Measurements from ENCODE around the gene SLC35G3. TPM values are rescaled to one million over a fixed set of nuclear protein-coding genes. Genes with fewer than 3 reads are reported as not detected.

The SLC35G3 gene
- total RNA-seq, 4 donors from 2014 or later, result not detected

DNA sequence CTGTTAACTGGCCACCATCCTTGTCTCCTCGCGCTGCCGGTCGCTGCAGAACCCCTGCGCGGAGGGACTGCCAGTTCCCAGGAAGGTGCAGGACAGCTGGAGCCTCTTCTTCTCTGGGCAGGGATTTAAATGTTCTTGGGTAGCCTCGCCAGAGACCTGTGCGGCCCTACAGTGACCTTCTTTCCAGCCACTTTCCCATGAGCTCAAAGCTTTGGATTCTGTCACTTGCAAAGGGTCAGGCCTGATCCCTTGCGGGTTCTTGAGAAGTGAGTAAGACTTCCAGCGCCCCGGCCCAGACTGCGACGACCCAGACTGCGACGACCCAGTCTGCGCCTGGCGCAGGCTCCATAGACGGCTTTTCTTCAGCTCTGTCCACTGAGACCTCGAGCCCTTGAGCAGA, 47.3 kb upstream of the SLC35G3 start:
- peaks cover 15% of the 10 kb centered on the region for H3K27me3 ChIP-seq
- H3K4me1 ChIP-seq, result peaks cover 5 to 35% (median 12%) of the 10 kb centered on the region in 4 donors
- in situ Hi-C loops (cut with MboI; ENCODE audit: low pct_ligation_motif_present in 1 of 4, low pct_unique_long_range_greater_than_20kb in 1 of 4, low sequenced_read_pairs in 3 of 4) (no loop called here), intact Hi-C loops (cut with DNase I; ENCODE audit: low total_unique reads) (no loop called here)
- peak overlapping the region; percentile 92 to 96 (median 94) for H3K27ac ChIP-seq
- peak overlapping the region in 3 of 4 donors; percentile 46 to 73 (median 53) for H3K4me3 ChIP-seq
- WGBS, 2 donors (ENCODE audit: low coverage in 1 of 2), result 89 to 96% methylated on average over 12 to 19 of the region's 19 CpGs
- no peaks in the 10 kb centered on the region for H3K9me3 ChIP-seq
- TF ChIP-seq EP300 (IDR thresholded peaks at IDR 0.05; ENCODE audit: low read depth) (no peak), POLR2AphosphoS5 (IDR thresholded peaks at IDR 0.05) (no peak), POLR2A (IDR thresholded peaks at IDR 0.05) (no peak)
- TF ChIP-seq, protein P1, sequence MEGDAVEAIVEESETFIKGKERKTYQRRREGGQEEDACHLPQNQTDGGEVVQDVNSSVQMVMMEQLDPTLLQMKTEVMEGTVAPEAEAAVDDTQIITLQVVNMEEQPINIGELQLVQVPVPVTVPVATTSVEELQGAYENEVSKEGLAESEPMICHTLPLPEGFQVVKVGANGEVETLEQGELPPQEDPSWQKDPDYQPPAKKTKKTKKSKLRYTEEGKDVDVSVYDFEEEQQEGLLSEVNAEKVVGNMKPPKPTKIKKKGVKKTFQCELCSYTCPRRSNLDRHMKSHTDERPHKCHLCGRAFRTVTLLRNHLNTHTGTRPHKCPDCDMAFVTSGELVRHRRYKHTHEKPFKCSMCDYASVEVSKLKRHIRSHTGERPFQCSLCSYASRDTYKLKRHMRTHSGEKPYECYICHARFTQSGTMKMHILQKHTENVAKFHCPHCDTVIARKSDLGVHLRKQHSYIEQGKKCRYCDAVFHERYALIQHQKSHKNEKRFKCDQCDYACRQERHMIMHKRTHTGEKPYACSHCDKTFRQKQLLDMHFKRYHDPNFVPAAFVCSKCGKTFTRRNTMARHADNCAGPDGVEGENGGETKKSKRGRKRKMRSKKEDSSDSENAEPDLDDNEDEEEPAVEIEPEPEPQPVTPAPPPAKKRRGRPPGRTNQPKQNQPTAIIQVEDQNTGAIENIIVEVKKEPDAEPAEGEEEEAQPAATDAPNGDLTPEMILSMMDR (IDR thresholded peaks at IDR 0.05), result no peak
- H3K36me3 ChIP-seq, result no peaks in the 10 kb centered on the region
- DNase-seq, result no peak

DNA sequence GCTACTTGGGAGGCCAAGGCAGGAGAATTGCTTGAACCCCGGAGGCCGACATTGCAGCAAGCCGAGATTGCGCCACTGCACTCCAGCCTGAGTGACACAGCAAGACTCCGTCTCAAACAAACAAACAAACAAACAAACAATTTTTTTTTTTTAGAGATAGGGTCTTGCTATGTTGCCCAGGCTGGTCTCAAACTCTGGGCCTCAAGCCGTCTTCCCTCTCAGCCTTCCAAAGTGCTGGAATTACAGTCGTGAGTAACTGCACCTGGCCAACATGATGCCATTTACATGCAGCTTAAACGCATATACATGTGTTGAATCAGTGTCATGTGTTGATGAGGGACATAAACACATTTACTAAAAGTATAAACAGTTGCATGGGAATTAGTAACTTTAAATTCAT, 46.7 kb upstream of the SLC35G3 start:
- peaks cover 15% of the 10 kb centered on the region for H3K27me3 ChIP-seq
- no peaks in the 10 kb centered on the region for H3K9me3 ChIP-seq
- no peaks in the 10 kb centered on the region for H3K36me3 ChIP-seq
- in situ Hi-C loops (cut with MboI; ENCODE audit: low pct_ligation_motif_present in 1 of 4, low pct_unique_long_range_greater_than_20kb in 1 of 4, low sequenced_read_pairs in 3 of 4), result no loop called here
- peak overlapping the region in 1 of 4 donors; percentile 73 for H3K4me3 ChIP-seq
- WGBS, 2 donors (ENCODE audit: low coverage in 1 of 2), result 80 to 91% methylated on average over 1 to 8 of the region's 8 CpGs
- intact Hi-C loops (cut with DNase I; ENCODE audit: low total_unique reads), result no loop called here
- no peak for DNase-seq
- TF ChIP-seq EP300 (IDR thresholded peaks at IDR 0.05; ENCODE audit: low read depth) (no peak), POLR2AphosphoS5 (IDR thresholded peaks at IDR 0.05) (no peak), POLR2A (IDR thresholded peaks at IDR 0.05) (no peak)
- TF ChIP-seq, protein P1 (IDR thresholded peaks at IDR 0.05), result no peak
- peak overlapping the region in 2 of 4 donors; percentile 95 to 96 for H3K27ac ChIP-seq
- peaks cover 5 to 35% (median 12%) of the 10 kb centered on the region in 4 donors for H3K4me1 ChIP-seq

DNA sequence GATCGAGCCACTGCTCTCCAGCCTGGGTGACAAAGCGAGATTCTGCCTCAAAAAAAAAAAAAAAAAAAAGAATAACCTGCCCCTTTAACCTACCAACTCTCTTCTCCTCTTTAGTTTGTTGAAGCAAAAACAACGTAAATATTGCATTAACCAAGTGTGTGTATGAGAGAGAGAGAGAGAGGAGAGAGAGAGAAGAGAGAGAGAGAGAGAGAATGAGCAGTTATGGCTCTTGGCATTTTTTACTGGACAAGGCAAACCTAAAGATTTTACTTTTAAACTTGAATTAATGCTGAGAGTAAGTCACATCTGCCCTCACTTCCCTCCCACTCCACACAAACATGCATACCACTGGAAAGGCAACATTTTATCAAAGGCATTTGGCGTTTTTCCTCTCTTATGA, 45.6 kb upstream of the SLC35G3 start:
- DNase-seq, result no peak
- TF ChIP-seq EP300 (IDR thresholded peaks at IDR 0.05; ENCODE audit: low read depth) (no peak), POLR2A (IDR thresholded peaks at IDR 0.05) (no peak), POLR2AphosphoS5 (IDR thresholded peaks at IDR 0.05) (no peak)
- TF ChIP-seq, protein P1 (IDR thresholded peaks at IDR 0.05), result no peak
- Histone ChIP-seq H3K9me3 (no peaks in the 10 kb centered on the region), H3K27ac (no peak overlapping the region), H3K36me3 (no peaks in the 10 kb centered on the region), H3K4me1 (peaks cover 0 to 26% (median 10%) of the 10 kb centered on the region in 4 donors), H3K4me3 (no peak overlapping the region), H3K27me3 (peaks cover 15% of the 10 kb centered on the region)
- intact Hi-C loops (cut with DNase I; ENCODE audit: low total_unique reads) (no loop called here), in situ Hi-C loops (cut with MboI; ENCODE audit: low pct_ligation_motif_present in 1 of 4, low pct_unique_long_range_greater_than_20kb in 1 of 4, low sequenced_read_pairs in 3 of 4) (no loop called here)
- WGBS, 2 donors (ENCODE audit: low coverage in 1 of 2), result 64 to 75% methylated on average over 4 of the region's 4 CpGs

DNA sequence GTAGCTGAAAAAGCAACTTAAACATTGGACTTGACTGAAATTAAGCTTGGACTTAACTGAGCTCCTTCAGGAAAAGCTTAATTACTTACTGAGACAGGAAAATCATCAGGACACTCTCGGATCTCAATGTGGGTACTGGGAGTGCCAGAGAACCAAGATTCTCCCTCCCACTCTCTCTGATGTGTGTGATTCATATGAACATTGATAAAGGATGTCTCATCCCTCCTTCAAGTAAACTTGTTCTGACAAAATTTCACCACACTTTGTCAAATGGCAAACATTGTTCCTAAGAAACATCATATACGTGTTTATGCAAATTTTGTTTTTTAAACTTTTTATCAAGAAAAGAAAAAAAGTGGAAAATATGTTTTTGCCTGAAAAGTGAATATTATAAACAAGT, 44.6 kb upstream of the SLC35G3 start:
- Histone ChIP-seq H3K9me3 (no peaks in the 10 kb centered on the region), H3K36me3 (no peaks in the 10 kb centered on the region), H3K27ac (no peak overlapping the region), H3K4me3 (no peak overlapping the region), H3K27me3 (peaks cover 7% of the 10 kb centered on the region), H3K4me1 (peaks cover 0 to 16% (median 6%) of the 10 kb centered on the region in 4 donors)
- in situ Hi-C loops (cut with MboI; ENCODE audit: low pct_ligation_motif_present in 1 of 4, low pct_unique_long_range_greater_than_20kb in 1 of 4, low sequenced_read_pairs in 3 of 4) (no loop called here), intact Hi-C loops (cut with DNase I; ENCODE audit: low total_unique reads) (no loop called here)
- TF ChIP-seq, protein P1 (IDR thresholded peaks at IDR 0.05), result no peak
- TF ChIP-seq POLR2A (IDR thresholded peaks at IDR 0.05), result no peak
- no peak for TF ChIP-seq POLR2AphosphoS5 (IDR thresholded peaks at IDR 0.05)
- TF ChIP-seq EP300 (IDR thresholded peaks at IDR 0.05; ENCODE audit: low read depth), result no peak
- no peak for DNase-seq
- 43 to 74% methylated on average over 2 of the region's 2 CpGs for WGBS, 2 donors (ENCODE audit: low coverage in 1 of 2)

Measured in transverse colon (tissue), 4 donors.